ENCODE data around the gene ETFA. TPM values are rescaled to one million over a fixed set of nuclear protein-coding genes. Genes with fewer than 3 reads are reported as not detected.

ETFA gene
- 100 to 1,000 TPM; 156 to 179 (median 164) TPM for polyA plus RNA-seq (ENCODE audit: insufficient read length in 4 of 4)

DNA sequence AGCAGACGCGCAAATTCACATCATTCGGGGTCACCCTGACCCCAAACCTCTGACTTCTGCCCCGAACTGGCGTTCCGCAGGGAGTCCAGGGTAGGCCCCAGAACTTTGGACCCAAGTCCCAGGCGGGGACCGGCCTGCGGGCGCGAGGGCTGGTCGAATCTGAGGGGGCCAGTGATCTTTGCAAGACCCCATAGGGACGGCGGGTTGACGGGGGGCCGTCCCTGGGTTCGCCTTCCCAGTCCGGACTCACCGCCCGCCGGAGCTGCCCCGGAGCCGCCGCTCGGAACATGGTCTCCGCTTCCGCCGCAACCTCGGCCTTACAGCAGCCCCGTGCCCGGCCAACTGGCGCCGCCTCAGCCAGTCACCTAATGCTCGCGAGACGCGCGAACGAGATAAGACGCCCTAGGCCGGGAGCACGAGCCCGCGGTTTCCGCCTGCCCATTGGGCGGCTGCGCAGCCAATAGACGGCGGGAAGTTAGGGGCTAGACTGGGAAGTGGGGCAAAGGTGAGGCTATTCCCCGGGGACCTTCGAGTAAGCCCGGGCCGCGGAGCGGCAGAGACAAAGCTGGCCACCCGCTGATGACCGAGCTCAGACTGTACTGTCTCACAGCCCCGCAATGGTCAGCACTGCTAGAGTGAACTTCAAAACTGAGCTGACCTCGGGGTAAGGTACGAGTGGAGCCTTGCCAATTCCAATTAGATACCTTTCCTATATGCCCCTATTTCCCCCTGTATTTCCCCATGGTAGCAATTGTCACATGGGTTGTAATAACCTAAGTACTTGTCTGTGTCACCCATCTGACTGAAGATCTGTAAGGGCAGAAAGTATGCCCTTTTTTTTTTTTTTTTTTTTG lies at the start of gene ETFA:
Gene ETFA (minus strand): TSS at position 370 of the 854 bp plus-strand sequence. CDS start 81 bp downstream, at position 289.
- DNase-seq (ENCODE audit: low read depth in 4 of 4, low spot score in 3 of 4) = peak; percentile 90 to 93 (median 91)

DNA sequence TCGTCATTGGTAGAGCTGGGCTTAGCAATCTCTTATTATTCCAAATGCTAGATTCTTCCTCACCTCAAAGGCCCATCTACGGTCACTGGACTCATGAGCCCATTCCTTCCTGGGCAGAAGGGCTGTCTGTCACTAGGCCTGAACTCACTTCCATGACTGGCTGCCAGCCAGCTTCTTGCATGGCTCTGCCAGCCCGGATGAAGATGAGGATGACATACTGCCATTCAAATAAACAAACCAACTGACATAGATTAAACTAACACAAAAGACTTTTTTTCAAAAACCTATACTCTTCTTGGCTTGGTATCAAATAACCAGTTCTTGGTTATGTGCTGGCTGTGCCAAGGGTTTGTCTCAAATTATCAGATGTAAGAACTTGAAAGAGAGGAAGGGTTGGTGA lies 49.1 kb upstream of the ETFA start:
- no peak for DNase-seq (ENCODE audit: low read depth in 4 of 4, low spot score in 3 of 4)

DNA sequence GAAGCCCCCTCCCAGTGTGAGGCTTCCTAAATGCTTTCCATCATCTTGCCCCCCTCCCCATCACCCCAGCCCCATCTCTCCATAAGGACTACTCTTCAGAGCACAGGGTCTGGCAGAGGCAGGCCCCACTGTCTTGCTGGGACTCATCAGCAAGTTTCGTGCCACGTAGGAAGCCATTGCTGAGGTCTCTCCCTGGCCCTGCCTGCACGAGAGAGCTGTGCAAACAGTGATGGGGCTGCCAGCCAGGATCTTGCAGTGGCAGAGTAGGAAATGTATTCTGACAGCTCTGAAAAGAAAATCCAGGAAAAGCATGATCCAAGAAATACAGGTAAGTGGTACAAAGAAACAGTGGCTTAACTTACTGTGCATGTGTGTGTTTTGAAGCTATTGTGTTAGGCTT lies 47.9 kb upstream of the ETFA start:
- no peak for DNase-seq (ENCODE audit: low read depth in 4 of 4, low spot score in 3 of 4)

DNA sequence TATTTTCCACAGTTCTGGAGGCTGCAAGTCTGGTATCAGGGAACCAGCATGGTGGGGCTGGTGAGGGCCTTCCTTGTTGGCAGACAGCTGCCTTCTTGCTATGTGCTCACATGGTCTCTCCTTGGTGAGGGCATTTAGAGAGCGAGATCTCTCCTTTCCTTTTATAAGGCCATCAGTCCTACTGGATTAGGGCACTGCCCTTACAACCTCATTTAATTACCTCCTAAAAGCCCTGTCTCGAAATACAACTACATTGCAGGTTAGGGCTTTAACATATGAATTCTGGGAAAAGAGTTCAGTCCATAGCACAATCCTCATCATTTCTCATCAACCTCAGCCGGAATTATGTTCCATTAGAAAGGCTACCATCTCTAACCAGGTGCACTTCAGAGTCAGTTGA lies 47.2 kb upstream of the ETFA start:
- no peak for DNase-seq (ENCODE audit: low read depth in 4 of 4, low spot score in 3 of 4)

DNA sequence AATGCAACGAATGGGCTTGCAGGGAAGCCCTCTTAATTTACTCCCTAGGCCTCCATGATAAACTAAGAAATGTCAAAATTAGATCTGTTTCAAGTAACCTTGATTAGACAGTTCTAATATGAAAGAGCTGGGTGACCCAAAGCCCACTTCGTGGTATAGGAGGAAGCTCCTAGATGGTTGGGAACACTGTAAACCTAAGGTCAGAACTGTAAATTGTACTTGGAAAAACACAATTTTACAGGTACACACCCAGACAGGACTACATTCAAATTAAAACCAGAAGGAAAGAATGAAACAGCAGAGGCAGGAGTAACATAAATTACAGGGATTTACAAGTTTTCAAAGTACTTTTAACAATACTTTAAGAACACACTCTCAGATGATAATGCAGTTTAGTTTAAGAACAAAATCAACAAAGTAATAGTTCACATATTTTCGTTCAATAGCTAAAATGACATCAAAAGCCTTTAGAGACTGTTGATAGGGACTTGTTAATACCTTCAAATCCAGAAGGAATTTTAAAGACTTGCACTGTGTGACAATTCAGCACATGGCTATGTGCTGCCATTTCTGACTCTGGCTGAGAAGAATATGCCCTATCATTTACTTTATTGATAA lies 43.7 kb upstream of the ETFA start:
- DNase-seq (ENCODE audit: low read depth in 4 of 4, low spot score in 3 of 4) = no peak

DNA sequence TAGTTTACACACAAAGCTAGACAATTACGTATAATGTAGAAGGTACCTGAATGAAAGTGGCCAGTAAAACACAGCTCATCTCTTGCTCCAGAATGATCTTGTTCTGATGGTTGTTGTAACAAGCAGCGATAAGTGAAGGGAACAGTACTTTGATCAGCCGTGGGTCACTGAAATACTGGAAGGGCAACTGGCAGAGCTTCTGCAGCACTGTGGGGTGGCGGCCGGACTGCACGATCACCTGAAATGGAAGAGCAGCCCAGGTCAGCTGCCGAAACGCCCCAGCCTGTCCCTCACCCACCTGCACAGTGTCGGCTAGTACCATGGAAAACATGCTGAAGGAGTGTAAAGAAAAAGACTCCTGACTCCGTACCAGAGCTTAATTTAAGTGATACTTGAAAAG lies 42.6 kb upstream of the ETFA start:
- DNase-seq (ENCODE audit: low read depth in 4 of 4, low spot score in 3 of 4) = no peak

DNA sequence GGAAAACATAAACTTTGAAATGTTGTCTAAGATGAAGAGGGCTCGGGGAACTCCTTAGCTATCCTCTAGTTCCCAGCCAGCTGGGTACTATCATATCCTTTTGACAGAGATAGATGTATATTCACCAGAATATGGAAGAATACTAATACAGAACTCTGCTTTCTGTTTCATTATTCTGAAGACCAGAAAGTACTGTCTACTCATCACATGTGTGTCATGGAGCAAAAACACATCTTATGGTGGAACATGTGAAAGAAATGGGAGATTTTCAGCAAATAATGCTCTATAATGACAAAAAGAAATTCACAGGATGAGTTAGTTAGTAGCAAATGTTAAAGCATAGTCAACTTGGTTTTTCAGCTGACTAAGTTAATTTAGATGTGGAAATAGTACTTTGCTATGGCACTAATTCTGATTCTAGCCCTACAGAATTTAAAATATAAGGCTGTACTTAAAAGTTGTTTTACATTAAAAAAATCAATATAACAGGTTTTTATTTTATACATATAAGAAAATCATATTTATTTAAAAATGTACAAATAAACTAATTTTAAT lies 41.8 kb upstream of the ETFA start:
- DNase-seq (ENCODE audit: low read depth in 4 of 4, low spot score in 3 of 4) = no peak

DNA sequence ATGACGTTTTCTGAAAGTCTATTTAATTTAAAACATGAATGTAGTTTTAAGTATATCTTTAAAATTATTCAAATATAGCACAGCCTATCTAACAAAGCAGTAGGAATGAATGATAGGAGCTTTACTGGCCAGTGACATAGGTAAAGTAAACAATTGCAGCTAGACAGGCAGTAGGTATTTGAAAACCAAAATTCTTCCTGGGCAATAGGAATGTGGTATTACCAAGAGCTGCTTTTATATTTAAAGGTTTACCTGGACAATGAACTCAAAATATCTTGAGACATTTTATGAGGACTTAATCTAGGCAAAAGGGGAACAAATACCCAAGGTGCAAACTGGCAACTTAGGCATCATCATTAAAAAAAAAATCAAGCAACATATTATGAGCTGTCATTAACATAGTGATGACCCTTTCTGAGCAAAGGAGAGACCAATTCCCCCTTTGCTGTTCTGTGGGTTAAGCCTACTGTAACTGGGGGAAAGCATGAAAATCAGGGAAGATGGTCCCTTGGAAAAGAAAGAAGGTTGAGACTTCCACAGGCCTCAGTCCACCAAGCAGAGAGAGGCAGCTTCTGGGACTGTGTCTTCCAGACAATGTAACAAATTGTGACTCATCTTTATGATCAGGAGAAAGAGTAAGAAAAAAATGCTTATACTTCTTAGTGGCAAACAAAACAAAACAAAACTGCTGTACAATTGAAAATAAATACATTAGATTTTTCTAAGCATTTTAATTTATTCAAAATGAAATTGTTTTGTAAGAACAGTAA lies 38.2 kb upstream of the ETFA start:
- no peak for DNase-seq (ENCODE audit: low read depth in 4 of 4, low spot score in 3 of 4)

DNA sequence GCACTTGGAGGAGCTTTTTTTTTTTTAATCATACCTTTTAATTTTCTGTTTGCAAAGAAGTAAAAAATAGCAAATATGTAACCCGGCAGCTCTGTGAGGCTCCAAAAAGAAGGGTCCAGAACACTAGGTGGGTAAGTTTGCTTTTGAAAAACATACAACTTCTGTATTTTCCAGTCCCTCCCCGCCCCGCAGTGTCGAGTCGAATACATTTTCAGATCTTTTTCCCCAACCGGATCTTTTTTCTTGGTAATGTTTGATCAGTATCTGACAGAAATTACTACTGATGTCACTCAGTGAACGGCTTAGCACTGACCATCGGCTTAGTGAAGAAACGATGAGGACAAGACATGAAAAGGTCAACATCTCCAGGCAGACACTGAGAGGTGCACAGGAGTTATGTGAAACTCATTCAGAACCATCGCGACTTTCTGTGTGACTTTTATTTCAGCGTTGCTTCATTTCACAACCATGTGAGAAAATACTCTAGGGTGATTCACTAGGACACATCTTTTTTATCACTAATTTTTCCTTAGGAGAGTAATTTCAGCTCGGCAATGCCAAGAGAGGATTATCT lies 36.3 kb upstream of the ETFA start:
- no peak for DNase-seq (ENCODE audit: low read depth in 4 of 4, low spot score in 3 of 4)

DNA sequence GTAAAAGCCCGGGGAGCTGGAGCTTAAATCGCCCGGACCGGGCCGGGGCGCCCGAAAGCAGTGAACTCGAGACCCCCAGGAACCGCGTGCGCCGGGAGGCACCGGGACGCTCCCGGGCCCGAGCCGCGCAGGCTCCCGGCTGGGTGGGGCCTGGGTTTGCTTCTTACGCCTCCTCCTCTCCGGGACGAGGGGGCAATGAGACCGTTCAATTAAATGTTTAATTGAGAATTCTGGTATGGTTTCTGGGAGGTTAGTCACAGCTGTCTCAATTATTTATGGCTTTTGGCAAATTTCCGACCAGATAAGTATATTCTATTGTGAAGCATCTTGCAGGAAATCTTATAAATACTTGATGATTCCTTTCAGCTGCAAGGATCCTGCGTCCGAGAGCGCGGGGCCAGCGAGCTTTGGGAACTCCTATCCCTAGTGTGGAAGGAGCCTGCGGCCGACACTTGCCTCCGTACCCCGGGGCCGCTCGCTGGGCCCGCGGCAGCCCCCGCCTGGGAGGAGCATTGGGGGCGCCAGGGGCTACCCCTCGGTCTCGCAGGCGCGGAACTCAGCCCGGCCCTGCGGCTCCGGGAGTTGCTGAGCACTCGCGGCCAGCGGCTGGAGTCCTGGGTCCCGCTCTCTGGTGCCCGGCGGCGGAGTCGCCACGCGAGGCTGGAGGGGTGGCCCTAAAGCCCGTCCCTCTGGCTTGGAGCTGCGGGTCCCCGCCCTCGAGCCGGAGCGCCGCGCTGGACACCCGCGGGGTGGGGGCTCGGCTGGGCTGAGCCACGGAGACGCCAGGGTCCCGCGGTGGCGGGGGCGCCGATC lies 35.6 kb upstream of the ETFA start:
- no peak for DNase-seq (ENCODE audit: low read depth in 4 of 4, low spot score in 3 of 4)

DNA sequence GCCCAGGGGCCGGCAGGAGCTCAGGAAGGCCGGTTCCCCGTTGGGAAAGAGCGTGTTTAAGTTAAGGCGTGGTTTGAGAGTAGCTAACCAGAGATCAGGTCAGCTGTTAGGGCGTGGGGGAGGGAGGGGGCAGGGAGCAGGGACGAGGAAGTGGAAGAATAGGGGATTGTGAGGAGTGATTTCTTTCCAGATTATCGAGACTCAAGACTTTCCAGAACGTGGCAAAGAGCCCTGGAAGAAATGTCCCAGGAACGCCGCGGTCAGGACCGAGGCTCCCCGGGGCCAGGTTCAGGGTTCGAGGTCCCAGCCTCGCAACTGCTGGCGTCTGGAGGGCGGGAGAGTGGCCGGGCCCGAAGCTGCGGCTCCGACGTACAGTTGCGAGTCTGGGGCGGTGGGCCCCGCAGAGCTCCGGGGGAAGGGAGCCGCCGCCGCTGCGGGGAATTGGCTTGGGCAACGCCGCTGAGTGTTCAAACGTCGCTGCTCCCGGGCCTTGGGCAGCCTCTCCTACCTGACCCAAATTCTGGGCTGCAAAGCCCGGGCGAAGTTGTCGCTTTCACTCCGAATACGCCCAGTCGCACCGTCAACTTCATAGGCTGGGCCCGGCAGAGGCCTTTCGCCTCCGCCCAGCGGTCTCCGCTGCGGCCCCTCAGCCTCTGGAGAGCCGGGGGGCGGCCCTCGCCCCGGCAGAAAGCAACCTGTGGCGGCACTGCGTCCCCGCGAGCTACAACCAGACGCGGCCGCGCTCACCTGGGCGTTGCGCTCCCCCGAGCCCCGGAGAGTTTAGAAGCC lies 34.8 kb upstream of the ETFA start:
- DNase-seq (ENCODE audit: low read depth in 4 of 4, low spot score in 3 of 4) = no peak

DNA sequence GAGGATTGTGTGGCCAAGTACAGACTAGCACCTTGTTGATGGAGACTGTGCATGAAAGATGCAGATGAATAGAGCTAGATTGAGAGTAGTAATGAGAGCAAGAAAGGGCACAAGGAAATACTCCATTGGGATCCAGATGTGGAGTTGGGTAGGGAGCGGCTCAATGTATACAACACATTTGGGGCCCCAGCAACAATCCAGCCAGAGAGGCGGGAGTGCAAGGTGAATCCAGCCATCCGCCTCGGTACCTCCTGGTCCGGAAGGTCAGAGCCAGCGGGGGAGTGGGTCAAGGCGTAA lies 34.3 kb upstream of the ETFA start:
- DNase-seq (ENCODE audit: low read depth in 4 of 4, low spot score in 3 of 4) = no peak

DNA sequence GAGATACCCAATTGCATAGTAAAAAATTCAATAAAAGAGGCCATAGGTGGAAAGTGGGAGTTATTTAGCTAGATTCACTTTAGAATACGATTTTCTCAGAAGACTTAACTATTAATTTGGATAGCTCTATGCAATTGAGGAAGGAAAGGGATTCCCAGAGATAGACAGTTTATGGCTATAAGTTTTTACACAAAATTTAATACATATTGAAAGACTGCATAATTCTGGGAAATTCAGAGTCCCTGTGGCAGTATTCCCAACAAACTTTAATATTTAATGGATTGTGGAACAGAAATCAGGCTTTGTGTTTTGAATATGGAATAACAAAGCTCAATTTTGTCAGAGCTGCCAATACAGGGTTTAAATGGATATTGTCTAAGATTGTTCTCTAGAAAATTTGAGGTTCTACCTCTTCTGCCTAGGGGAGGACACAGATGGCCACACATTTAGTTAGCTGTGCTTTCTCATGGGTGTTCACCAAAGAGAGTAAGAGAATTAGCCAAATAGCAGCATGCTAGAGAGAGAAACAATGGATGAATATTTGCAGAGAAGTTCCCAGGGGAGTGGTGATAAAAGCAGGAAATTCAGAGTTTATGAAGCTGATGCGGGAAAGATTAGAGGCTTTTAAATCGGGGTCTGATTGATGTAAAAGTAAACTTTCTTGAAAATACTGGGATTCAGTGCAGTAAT lies 33.8 kb upstream of the ETFA start:
- DNase-seq (ENCODE audit: low read depth in 4 of 4, low spot score in 3 of 4) = no peak

DNA sequence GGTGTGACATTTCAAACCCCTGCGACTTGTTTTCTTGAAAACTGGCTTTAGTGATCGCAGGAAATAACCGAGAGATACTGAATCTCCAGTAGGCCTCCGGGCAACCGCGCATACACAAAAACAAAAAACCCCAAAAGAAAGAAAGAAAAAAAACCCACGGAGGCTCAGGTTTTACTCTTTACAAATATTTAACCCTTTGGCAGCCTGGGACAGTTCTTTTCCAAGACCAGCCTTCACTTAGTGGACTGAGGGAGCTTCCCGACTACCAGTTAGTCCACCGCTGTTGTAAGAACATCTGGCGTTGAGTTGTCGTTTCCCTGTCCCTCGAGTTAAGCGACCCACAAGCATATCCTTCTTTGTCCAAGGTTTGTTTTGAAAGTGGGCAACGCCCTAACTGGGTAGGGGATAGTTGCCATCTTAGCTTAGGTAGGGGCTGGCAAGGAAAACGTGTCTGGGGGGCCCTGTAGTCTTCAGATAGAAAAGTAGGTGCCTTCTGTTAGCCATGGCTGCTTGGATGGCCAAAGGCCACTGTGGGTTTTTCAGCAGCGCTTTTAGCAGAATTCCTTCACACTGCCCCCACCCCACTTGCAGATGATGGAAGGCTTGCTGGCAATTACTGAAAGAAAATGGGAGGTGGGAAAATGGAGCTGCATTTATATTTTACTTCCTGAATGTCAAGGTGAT lies 32.2 kb upstream of the ETFA start:
- no peak for DNase-seq (ENCODE audit: low read depth in 4 of 4, low spot score in 3 of 4)

DNA sequence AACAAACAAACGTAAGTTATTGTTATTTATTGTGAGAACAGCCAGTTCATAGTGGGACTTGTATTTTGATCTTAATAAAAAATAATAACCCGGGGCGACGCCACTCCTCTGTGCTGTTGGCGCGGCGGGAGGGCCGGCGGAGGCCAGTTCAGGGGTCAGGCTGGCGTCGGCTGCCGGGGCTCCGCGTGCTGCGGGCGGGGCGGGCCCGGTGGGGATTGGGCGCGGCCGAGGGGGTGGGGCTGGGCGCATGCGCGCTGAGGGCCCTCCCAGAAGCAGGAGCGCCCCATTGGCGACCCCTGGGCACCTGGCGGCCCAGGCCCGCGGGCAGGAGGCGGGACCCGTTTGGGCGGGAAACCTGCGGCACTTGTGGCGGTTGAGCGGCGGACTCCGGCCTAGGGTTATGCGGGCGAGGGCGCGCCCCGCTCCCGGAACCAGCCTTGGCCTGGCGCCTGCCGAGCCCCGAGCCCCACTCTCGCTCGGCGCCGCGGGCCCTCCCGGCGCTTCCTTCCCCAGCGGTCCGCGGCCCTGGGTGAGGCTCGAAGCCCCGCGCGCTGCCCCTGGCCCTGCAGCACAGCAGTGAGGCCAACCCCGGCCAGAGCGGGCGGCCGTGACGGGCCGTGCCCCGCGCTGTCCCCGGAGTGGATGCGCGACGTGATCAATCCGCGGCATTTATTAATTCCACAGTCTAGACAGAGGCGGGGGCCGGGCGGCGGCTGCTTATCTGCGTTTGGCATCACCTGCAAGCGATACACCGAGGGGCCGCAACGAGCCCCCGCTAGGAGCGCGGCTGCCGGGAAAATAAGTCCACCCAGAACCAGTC lies 31.3 kb upstream of the ETFA start:
- no peak for DNase-seq (ENCODE audit: low read depth in 4 of 4, low spot score in 3 of 4)

DNA sequence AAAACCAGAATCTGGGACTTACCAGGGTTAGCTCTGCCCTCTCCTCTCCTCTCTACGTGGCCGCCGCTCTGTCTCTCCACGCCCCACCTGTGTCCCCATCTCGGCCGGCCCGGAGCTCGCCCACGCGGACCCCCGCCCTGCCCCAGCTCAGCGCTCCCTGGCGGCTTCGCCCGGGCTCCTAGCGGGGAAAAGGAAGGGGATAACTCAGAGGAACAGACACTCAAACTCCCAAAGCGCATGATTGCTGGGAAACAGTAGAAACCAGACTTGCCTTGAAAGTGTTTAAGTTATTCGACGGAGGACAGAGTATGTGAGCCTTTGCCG lies 30.8 kb upstream of the ETFA start:
- no peak for DNase-seq (ENCODE audit: low read depth in 4 of 4, low spot score in 3 of 4)

DNA sequence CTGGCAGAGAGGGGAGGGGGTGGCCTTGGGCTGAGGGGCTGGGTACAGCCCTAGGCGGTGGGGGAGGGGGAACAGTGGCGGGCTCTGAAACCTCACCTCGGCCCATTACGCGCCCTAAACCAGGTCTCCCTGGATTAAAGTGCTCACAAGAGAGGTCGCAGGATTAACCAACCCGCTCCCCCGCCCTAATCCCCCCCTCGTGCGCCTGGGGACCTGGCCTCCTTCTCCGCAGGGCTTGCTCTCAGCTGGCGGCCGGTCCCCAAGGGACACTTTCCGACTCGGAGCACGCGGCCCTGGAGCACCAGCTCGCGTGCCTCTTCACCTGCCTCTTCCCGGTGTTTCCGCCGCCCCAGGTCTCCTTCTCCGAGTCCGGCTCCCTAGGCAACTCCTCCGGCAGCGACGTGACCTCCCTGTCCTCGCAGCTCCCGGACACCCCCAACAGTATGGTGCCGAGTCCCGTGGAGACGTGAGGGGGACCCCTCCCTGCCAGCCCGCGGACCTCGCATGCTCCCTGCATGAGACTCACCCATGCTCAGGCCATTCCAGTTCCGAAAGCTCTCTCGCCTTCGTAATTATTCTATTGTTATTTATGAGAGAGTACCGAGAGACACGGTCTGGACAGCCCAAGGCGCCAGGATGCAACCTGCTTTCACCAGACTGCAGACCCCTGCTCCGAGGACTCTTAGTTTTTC lies 30.2 kb upstream of the ETFA start:
- no peak for DNase-seq (ENCODE audit: low read depth in 4 of 4, low spot score in 3 of 4)

All from right renal pelvis (tissue), 4 donors.